ENCODE results near the gene FAM13B. TPM values are rescaled to one million over a fixed set of nuclear protein-coding genes. Genes with fewer than 3 reads are reported as not detected.
A peak's percentile ranks its signal among the peaks of the same experiment; 100 is the strongest.

The FAM13B gene
- total and polyA plus RNA-seq, 8 donors, result 23.8 to 53.3 (median 46.6) TPM

- TF ChIP-seq CTCF (IDR thresholded peaks at IDR 0.05), result no peak
- H3K4me1 ChIP-seq, result no peaks in the 10 kb centered on the region
- ATAC-seq, result no peak
- H3K27ac ChIP-seq, result no peak overlapping the region
- intact Hi-C loops (cut with DNase I), result no loop called here
- no peak overlapping the region for H3K4me3 ChIP-seq
- no peak for DNase-seq
- no peaks in the 10 kb centered on the region for H3K9me3 ChIP-seq
- H3K36me3 ChIP-seq, result peaks cover 0 to 33% of the 10 kb centered on the region in 2 donors
- H3K27me3 ChIP-seq, result no peaks in the 10 kb centered on the region
These were observed 97.7 kb downstream of the FAM13B start for GRCh38 chr5:137935190-137935589.

- no peak for DNase-seq
- no peak for ATAC-seq
- peaks cover 0 to 18% of the 10 kb centered on the region in 2 donors for H3K36me3 ChIP-seq
These were observed 99.4 kb downstream of the FAM13B start for GRCh38 chr5:137933491-137933911.

GRCh38 chr5:137932800-137933199 lies 100.1 kb downstream of the FAM13B start:
- Histone ChIP-seq H3K36me3 (peaks cover 0 to 14% of the 10 kb centered on the region in 2 donors), H3K27ac (no peak overlapping the region), H3K27me3 (no peaks in the 10 kb centered on the region), H3K9me3 (no peaks in the 10 kb centered on the region), H3K4me3 (no peak overlapping the region), H3K4me1 (no peaks in the 10 kb centered on the region)
- DNase-seq (no peak), ATAC-seq (no peak)
- TF ChIP-seq CTCF (IDR thresholded peaks at IDR 0.05), result no peak
- intact Hi-C loops (cut with DNase I), result no loop called here

More at GRCh38 chr5:137933491-137933911, 99.4 kb downstream of the FAM13B start:
- Histone ChIP-seq H3K4me3 (no peak overlapping the region), H3K27me3 (no peaks in the 10 kb centered on the region), H3K9me3 (no peaks in the 10 kb centered on the region), H3K27ac (no peak overlapping the region), H3K4me1 (no peaks in the 10 kb centered on the region)
- intact Hi-C loops (cut with DNase I), result no loop called here
- no peak for TF ChIP-seq CTCF (IDR thresholded peaks at IDR 0.05)

GRCh38 chr5:137923856-137924255 lies 109.0 kb downstream of the FAM13B start:
- peak in 1 of 4 donors; percentile 3 for DNase-seq
- H3K9me3 ChIP-seq, result no peaks in the 10 kb centered on the region
- no peak for TF ChIP-seq CTCF (IDR thresholded peaks at IDR 0.05)
- H3K36me3 ChIP-seq, result peaks cover 0 to 13% of the 10 kb centered on the region in 2 donors
- H3K4me1 ChIP-seq, result no peaks in the 10 kb centered on the region
- H3K27ac ChIP-seq, result no peak overlapping the region
- no peak for ATAC-seq
- intact Hi-C loops (cut with DNase I), result no loop called here
- no peak overlapping the region for H3K4me3 ChIP-seq
- H3K27me3 ChIP-seq, result no peaks in the 10 kb centered on the region

- intact Hi-C loops (cut with DNase I), result no loop called here
- DNase-seq (no peak), ATAC-seq (no peak)
- Histone ChIP-seq H3K27ac (no peak overlapping the region), H3K4me3 (no peak overlapping the region), H3K4me1 (no peaks in the 10 kb centered on the region), H3K27me3 (no peaks in the 10 kb centered on the region), H3K36me3 (peaks cover 0 to 4% of the 10 kb centered on the region in 2 donors), H3K9me3 (peaks cover 0 to 3% of the 10 kb centered on the region in 2 donors)
- TF ChIP-seq CTCF (IDR thresholded peaks at IDR 0.05), result no peak
These were observed 110.9 kb downstream of the FAM13B start for GRCh38 chr5:137921931-137922330.
